Endothelial cell of umbilical vein (primary cell): ENCODE measurements around the gene TSPAN17. TPM values are rescaled to one million over a fixed set of nuclear protein-coding genes. Genes with fewer than 3 reads are reported as not detected.

Experiments used
- BruUV-seq: library from RNA; stranded (reverse); fragments of 400-500 nt; replicated peaks from 2 replicates; lab custom pipeline; 2021; lab: Mats Ljungman, UMichigan
- CTCF ChIA-PET: fragments of 300-600, 350-600 bp; sonication (Branson Sonifier 250); formaldehyde crosslinking; loops from one replicate; lab custom pipeline; 2021; ENCODE audit warnings: antibody characterized with exemption, inconsistent platforms; lab: Charles Lee
- POLR2A ChIA-PET: fragments of 300-600, 350-600 bp; sonication (Branson Sonifier 250); formaldehyde crosslinking; loops from one replicate; lab custom pipeline; 2021; ENCODE audit warnings: antibody characterized with exemption, inconsistent platforms; lab: Charles Lee
- DNase-seq: peaks from one replicate; pipeline ENCODE4 v3.0.0-alpha.2; 2011; ENCODE audit warnings: low read depth, low spot score
- FAIRE-seq: peaks from 2 replicates; lab custom pipeline; 2011; peaks lifted over from hg19 to GRCh38; lab: Jason Lieb, UNC
- H2AFZ ChIP-seq: 2 replicates; pipeline ENCODE4 v1.6.0; 2012; ENCODE audit warnings: low read depth, low read length, control low read depth, inconsistent platforms
- H3K27ac ChIP-seq: 2 replicates; pipeline ENCODE4 v1.5.1; 2011; ENCODE audit warnings: low read depth, mild to moderate bottlenecking, control low read depth, low read length, moderate library complexity; ENCODE audit not compliant: insufficient read depth
- H3K27me3 ChIP-seq, 2 experiments: 2 replicates each; pipeline versions ENCODE4 v1.6.0 to v1.6.1; 2011; ENCODE audit warnings: low read length in 2 of 2, mixed read lengths in 1 of 2; ENCODE audit not compliant: control insufficient read depth in 2 of 2, insufficient read depth in 2 of 2
- H3K36me3 ChIP-seq, 2 experiments: 2 replicates in 1 of 2; 3 replicates in 1 of 2; pipeline ENCODE4 v1.5.1; 2011; ENCODE audit warnings: low read length in 2 of 2, mild to moderate bottlenecking in 1 of 2, moderate library complexity in 1 of 2; ENCODE audit not compliant: control insufficient read depth in 2 of 2, insufficient read depth in 2 of 2; ENCODE audit errors: extremely low read depth in 1 of 2
- H3K4me1 ChIP-seq: 3 replicates; pipeline ENCODE4 v1.5.1; 2011; ENCODE audit warnings: mild to moderate bottlenecking, low read length; ENCODE audit not compliant: control insufficient read depth, insufficient read depth; ENCODE audit errors: extremely low read depth
- H3K4me2 ChIP-seq: 2 replicates; pipeline ENCODE4 v1.6.1; 2011; ENCODE audit warnings: low read length, control low read depth, mixed read lengths; ENCODE audit not compliant: insufficient read depth
- H3K4me3 ChIP-seq, 3 experiments: fragments of 200-600 bp in 1 of 3; sonication (generic), shearing (Covaris generic) in 1 of 3; replicated peaks in 1 of 3; 2 replicates each; pipeline ENCODE4 v1.5.1; 2011 to 2016; ENCODE audit warnings: control low read depth in 3 of 3, low read length in 3 of 3, mild to moderate bottlenecking in 2 of 3, inconsistent platforms in 1 of 3, low read depth in 1 of 3, moderate library complexity in 1 of 3; ENCODE audit not compliant: insufficient read depth in 1 of 3
- H3K79me2 ChIP-seq: 2 replicates; pipeline ENCODE4 v1.6.0; 2012; ENCODE audit warnings: low read length, inconsistent platforms; ENCODE audit not compliant: control insufficient read depth, insufficient read depth
- H3K9ac ChIP-seq: replicated peaks from 2 replicates; pipeline ENCODE3; 2011; ENCODE audit warnings: low read length, control low read depth; ENCODE audit not compliant: insufficient read depth; ENCODE audit errors: extremely low read depth
- H3K9me1 ChIP-seq: replicated peaks from 3 replicates; pipeline ENCODE4 v1.6.0; 2011; ENCODE audit warnings: mild to moderate bottlenecking, low read length; ENCODE audit not compliant: control insufficient read depth, insufficient read depth; ENCODE audit errors: extremely low read depth
- H3K9me3 ChIP-seq: replicated peaks from 2 replicates; pipeline ENCODE4 v1.5.1; 2012; ENCODE audit warnings: low read length, inconsistent platforms; ENCODE audit not compliant: control insufficient read depth, insufficient read depth
- H4K20me1 ChIP-seq: replicated peaks from 2 replicates; pipeline ENCODE3; 2011; ENCODE audit warnings: mild to moderate bottlenecking, low read length; ENCODE audit not compliant: control insufficient read depth, insufficient read depth; ENCODE audit errors: extremely low read depth
- CTCF ChIP-seq, 2 donors: IDR thresholded peaks; 1 replicate in 1 of 2; 2 replicates in 1 of 2; pipeline ENCODE4 v1.5.1; 2011; ENCODE audit warnings: low read length in 2 of 2, mild to moderate bottlenecking in 2 of 2, moderate library complexity in 2 of 2, control low read depth in 1 of 2, inconsistent platforms in 1 of 2, low read depth in 1 of 2; ENCODE audit not compliant: insufficient read depth in 1 of 2; ENCODE audit errors: extremely low read depth in 1 of 2
- EZH2 ChIP-seq: IDR thresholded peaks from 2 replicates; pipeline ENCODE4 v1.6.1; 2012; ENCODE audit warnings: borderline replicate concordance, low read depth, mild to moderate bottlenecking, moderate library complexity, low read length, inconsistent platforms; ENCODE audit not compliant: severe bottlenecking
- FOS ChIP-seq: IDR thresholded peaks from 2 replicates; pipeline ENCODE4 v1.6.1; 2011; ENCODE audit warnings: mild to moderate bottlenecking, low read length, moderate library complexity, borderline replicate concordance; ENCODE audit not compliant: insufficient read depth
- GATA2 ChIP-seq: IDR thresholded peaks from 2 replicates; pipeline ENCODE4 v1.7.0; 2011; ENCODE audit warnings: low read depth, mild to moderate bottlenecking, moderate library complexity, mixed read lengths, low read length; ENCODE audit not compliant: insufficient read length, insufficient read depth
- JUN ChIP-seq: IDR thresholded peaks from 2 replicates; pipeline ENCODE4 v1.6.1; 2011; ENCODE audit warnings: borderline replicate concordance, low read depth; ENCODE audit not compliant: insufficient read length, insufficient read depth
- MAX ChIP-seq: IDR thresholded peaks from 2 replicates; pipeline ENCODE4 v1.6.1; 2011; ENCODE audit not compliant: insufficient read depth, insufficient read length
- MYC ChIP-seq: IDR thresholded peaks from one replicate; pipeline ENCODE4 v1.6.1; 2011; ENCODE audit warnings: mild to moderate bottlenecking, low read depth, low read length
- POLR2A ChIP-seq: IDR thresholded peaks from 2 replicates; pipeline ENCODE4 v1.6.1; 2012; ENCODE audit warnings: low read depth, mild to moderate bottlenecking, control low read depth, low read length
- POLR2AphosphoS5 ChIP-seq: IDR thresholded peaks from 2 replicates; pipeline ENCODE4 v1.6.1; 2012; ENCODE audit warnings: low read depth, mild to moderate bottlenecking, control low read depth, low read length, moderate library complexity; ENCODE audit not compliant: insufficient read depth
- dilution Hi-C: fragments of 300-500 bp; cut with MboI; formaldehyde crosslinking; loops from one replicate; pipeline ENCODE4 v1.15.0; 2019; ENCODE audit warnings: low sequenced_read_pairs; ENCODE audit not compliant: extremely low pct_ligation_motif_present
- intact Hi-C: fragments of 100-400 bp; cut with micrococcal nuclease; formaldehyde crosslinking; loops from one replicate; pipeline ENCODE4 v1.10.0; 2022
- polyA plus RNA-seq, 4 experiments: library from polyadenylated mRNA; depleted of rRNA in 3 of 4; stranded (reverse) in 3 of 4; unstranded in 1 of 4; fragments of >200 nt; gene quantifications; 2 replicates each; pipeline versions ENCODE4 v1.2.1 to v1.2.3, GENCODE V29; 2011 to 2012; ENCODE audit warnings: missing spikeins in 1 of 4
- total RNA-seq: library from RNA; stranded (reverse); gene quantifications from 2 replicates; pipeline ENCODE4 v1.2.3, GENCODE V29; 2021

TSPAN17 gene
- total and polyA plus RNA-seq, 2 donors (not counting 3 experiments of a cell fraction or from before 2014, with no cell fraction given): 55.9 to 73.3 TPM

- TF ChIP-seq POLR2A (no peak), MAX (no peak), FOS (no peak), GATA2 (no peak), JUN (no peak), EZH2 (no peak), MYC (no peak), POLR2AphosphoS5 (no peak), CTCF (IDR thresholded peaks at IDR 0.05; ENCODE audit: extremely low read depth in 1 of 2, insufficient read depth in 1 of 2, low read depth in 1 of 2, low read length in 2 of 2) (no peak)
- H3K27ac ChIP-seq: no peak overlapping the region
- DNase-seq: no peak
- no peaks in the 10 kb centered on the region for H3K27me3 ChIP-seq
- intact Hi-C loops: no loop called here
- no peak overlapping the region for H3K9ac ChIP-seq
- dilution Hi-C loops: no loop called here
- POLR2A ChIA-PET: no interaction called here
- H3K79me2 ChIP-seq: no peaks in the 10 kb centered on the region
- no peak for FAIRE-seq
- no peak overlapping the region for H3K4me2 ChIP-seq
- H3K9me1 ChIP-seq: no peaks in the 10 kb centered on the region
- H3K4me3 ChIP-seq: no peak overlapping the region
- no peaks in the 10 kb centered on the region for H3K9me3 ChIP-seq
- H4K20me1 ChIP-seq: no peaks in the 10 kb centered on the region
- CTCF ChIA-PET: interaction anchor here (1.4 to 1.5 kb wide), 2 partner anchors 29 to 872 kb away, joined by 4 read pairs; partner anchors contain the start of genes EIF4E1B and SNCB
- H3K36me3 ChIP-seq: no peaks in the 10 kb centered on the region
- BruUV-seq: no TSS peak
- H2AFZ ChIP-seq: no peak overlapping the region
- H3K4me1 ChIP-seq: no peaks in the 10 kb centered on the region
Measured at GRCh38 chr5:176601901-176602482, 45.3 kb upstream of the TSPAN17 start.
